Measurements from ENCODE around the gene OR1L6.

Gene OR1L6, protein sequence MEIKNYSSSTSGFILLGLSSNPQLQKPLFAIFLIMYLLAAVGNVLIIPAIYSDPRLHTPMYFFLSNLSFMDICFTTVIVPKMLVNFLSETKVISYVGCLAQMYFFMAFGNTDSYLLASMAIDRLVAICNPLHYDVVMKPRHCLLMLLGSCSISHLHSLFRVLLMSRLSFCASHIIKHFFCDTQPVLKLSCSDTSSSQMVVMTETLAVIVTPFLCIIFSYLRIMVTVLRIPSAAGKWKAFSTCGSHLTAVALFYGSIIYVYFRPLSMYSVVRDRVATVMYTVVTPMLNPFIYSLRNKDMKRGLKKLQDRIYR

GRCh38 chr9:122742003-122742402 lies at the start of gene OR1L6:
Gene OR1L6 (plus strand): TSS chr9:122742303. CDS start chr9:122749848, 7,545 bp downstream.
- no peak for DNase-seq (ENCODE audit: low spot score)

- no peak for DNase-seq (ENCODE audit: low spot score)
Measured at GRCh38 chr9:122695696-122696095, 46.4 kb upstream of the OR1L6 start.

- no peak for DNase-seq (ENCODE audit: low spot score)
Measured at GRCh38 chr9:122718038-122718437, 24.1 kb upstream of the OR1L6 start.

GRCh38 chr9:122719218-122719617 lies 22.9 kb upstream of the OR1L6 start:
- DNase-seq (ENCODE audit: low spot score) = no peak

- DNase-seq (ENCODE audit: low spot score) = no peak
Measured at GRCh38 chr9:122723690-122724089, 18.4 kb upstream of the OR1L6 start, which contains the start of gene OR1L4. Gene OR1L4 (plus strand): TSS chr9:122723990. CDS start chr9:122723990, 0 bp downstream.

GRCh38 chr9:122754825-122755224 lies 12.7 kb downstream of the OR1L6 start:
- DNase-seq (ENCODE audit: low spot score) = no peak

GRCh38 chr9:122767817-122768216 lies 25.7 kb downstream of the OR1L6 start:
- DNase-seq (ENCODE audit: low spot score) = no peak

DNA sequence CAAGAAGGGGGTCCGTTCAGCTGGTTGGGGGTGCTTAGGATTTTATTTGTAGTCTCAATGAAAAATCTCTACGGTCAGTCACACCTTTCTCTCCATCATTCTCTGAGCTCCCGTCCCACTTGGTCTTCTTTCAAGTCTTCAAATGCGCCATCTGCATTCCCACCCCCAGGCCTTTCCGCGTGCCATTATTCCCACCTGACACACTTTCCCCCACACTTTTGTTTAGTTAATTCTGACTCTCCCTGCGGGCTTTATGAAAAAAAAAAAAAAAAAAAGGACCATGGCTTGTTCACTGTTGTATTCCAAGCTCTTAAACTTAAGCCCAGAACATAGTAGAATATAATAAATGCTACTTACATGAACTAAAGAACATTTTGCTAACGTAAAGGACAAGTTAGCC lies 34.9 kb downstream of the OR1L6 start:
- DNase-seq (ENCODE audit: low spot score) = no peak

DNA sequence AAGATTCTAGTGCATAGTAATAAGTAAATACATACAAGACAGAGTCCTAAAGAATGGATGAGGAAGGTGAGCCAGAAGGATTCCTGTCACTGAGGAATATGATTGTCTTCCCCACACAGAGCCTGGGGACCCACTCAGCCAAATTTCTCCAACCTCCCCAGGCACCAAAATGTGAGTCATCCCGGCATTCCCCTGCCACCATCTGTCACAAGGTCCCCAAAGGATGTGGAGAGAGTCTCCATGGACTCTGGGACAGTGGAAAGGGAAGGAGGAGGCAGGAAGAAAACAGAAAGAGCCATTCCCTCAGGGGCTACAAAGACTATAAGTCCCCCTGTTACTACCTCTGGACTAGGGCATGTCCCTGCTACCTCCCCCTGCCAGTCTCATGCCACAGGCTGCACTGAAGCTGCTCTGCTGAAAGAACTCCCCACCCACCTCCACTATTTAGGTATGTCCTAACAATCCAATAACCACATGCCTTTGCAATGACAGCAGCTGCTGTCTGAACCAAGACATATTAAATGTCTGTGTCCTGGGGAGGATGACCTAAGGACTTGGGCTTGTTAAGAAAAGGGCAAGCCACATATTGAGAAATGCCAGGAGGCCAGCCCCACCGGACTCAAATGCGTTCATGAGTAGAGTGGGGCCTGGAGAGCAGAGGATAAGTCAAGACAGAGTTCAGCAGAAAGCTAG lies 36.0 kb downstream of the OR1L6 start:
- DNase-seq (ENCODE audit: low spot score) = no peak

- DNase-seq (ENCODE audit: low spot score) = no peak
Measured at GRCh38 chr9:122779181-122779580, 37.1 kb downstream of the OR1L6 start.

DNA sequence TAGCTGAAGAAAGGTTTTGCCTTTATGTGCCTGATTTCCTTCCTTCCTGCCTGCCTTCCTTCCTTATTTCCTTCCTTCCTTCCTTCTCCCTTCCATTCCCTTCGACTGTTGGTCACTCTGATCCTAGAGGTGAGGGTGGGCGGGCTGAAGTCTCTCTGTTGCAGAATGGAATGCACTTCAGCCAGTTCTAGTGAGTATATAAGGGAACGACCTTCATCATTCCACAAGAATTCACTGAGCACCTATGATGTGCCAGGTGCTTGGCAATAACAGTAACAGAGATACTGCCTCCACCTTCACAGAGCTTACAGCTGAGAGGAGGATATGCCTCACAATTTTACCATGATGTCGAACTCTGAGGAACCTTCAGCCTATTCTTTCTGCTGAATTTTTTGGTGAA lies 37.9 kb downstream of the OR1L6 start:
- DNase-seq (ENCODE audit: low spot score) = no peak

- DNase-seq (ENCODE audit: low spot score) = no peak
Measured at GRCh38 chr9:122781671-122782070, 39.6 kb downstream of the OR1L6 start.

DNA sequence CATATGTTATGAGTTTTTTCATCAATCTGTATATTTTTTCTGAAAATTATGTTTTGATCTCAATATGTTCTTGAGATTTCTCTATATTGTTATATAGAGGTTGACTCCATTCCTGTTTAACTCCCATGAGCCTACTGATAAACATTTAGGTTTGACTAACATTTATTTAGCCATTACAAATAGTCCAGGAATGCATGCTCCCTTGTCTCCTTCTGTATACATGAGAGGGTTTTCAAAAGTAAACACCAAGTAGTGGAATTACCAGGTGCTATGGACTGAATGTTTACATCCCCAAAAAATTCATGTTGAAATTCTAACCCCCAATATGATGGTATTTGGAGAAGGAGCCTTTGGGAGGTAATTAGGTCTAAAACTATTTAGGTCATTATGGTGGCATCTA lies 43.2 kb downstream of the OR1L6 start:
- no peak for DNase-seq (ENCODE audit: low spot score)

GRCh38 chr9:122786338-122786737 lies 44.2 kb downstream of the OR1L6 start:
- DNase-seq (ENCODE audit: low spot score) = no peak

- no peak for DNase-seq (ENCODE audit: low spot score)
Measured at GRCh38 chr9:122788831-122789230, 46.7 kb downstream of the OR1L6 start, which contains the start of gene OR5C1. Gene OR5C1 (plus strand): TSS chr9:122788933. CDS start chr9:122788933, 0 bp downstream.

DNA sequence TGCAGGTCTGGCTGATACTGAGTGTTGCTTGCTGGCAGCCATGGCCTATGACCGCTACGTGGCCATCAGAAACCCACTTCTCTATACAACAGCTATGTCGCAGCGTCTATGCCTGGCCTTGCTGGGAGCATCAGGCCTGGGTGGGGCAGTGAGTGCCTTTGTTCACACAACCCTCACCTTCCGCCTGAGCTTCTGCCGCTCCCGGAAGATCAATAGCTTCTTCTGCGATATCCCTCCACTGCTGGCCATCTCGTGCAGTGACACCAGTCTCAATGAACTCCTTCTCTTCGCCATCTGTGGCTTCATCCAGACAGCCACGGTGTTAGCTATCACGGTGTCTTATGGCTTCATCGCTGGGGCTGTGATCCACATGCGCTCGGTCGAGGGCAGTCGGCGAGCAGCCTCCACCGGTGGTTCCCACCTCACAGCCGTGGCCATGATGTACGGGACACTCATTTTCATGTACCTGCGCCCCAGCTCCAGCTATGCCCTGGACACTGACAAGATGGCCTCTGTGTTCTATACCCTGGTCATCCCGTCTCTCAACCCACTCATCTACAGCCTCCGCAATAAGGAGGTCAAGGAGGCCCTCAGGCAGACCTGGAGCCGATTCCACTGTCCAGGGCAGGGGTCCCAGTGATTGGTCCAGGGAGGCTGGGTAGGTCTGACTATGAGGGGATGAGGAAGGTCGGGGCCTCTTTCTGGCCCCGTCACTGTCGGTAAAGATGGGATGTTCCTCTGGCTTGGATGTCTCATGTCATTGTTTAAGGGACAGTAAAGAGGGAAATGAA lies 47.3 kb downstream of the OR1L6 start:
- no peak for DNase-seq (ENCODE audit: low spot score)

DNA sequence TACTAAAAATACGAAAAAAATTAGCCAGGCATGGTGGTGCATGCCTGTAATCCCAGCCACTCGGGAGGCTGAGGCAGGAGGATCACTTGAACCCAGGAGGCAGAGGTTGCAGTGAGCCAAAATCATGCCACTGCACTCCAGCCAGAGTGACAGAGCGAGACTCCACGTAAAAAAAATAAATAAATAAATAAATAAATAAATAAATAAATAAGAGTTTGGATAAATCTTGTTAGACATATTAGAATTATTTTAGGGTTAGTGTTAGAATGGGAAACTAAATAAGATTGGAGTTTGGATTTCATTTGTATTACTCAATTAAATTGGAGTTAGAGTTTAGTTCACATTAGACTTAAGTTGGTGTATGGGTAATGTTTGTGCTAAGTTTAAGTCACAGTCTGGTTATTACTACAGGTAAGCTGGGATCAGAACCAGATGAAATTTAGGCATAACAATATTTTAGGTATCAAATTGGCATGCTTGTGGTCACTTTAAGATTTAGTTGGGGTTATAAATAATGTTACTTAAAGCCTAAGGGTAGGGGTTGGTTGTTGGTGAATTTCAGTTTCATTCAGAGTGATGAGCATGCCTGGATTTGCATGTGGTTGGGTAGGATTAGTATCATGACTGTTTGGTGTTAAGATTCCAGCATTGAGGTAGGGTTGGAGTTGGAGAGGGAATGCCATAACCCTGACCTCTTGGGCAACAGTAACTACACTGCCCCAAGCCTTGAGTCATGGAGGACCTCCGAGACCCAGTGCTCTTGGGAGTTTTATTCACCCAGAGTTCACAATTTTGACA lies 50.0 kb downstream of the OR1L6 start:
- no peak for DNase-seq (ENCODE audit: low spot score)

DNA sequence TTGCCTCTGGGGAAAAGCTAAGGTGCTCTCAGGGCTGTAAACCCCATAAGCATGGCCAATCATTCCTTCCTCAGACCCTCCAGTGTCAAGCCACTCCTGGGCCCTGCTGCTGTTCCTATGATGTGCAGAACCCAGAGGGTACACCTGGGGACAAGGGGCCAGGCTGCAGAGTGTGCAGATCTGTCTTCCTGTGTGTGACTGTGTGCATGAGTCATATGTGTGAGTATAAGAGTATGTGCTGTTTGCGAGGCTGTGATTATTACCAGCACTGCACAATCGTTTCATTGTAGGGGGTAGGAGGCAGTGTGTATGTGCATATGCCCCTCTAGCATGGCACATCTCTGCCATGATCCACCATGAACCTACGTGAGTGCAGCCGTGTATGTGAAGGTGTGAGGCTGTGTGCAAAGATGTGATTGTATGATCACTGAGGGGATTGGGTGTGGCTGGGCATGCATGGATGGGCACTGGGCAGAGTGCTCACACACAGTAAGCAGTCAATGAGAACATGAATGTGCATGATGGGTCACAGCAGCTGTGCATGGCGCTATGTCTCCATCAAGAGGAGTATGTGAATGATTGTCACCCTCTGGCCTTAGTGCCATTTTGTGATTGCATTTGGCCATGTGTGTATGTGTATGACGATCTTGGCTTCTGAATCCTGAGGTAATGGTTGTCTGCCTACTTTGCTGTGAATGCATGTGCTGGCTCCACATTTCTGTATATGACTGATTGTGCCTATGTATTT lies 55.4 kb downstream of the OR1L6 start:
- no peak for DNase-seq (ENCODE audit: low spot score)
